ENCODE measurements around the gene CDKN1C.

CDKN1C gene

GRCh38 chr11:2868506-2869133, 17.0 kb downstream of the CDKN1C start:
- DNase-seq (ENCODE audit: insufficient read length, low spot score) (no peak), FAIRE-seq (no peak)
- TF ChIP-seq POLR2A (IDR thresholded peaks at IDR 0.05; ENCODE audit: low read depth, low read length): no peak

- FAIRE-seq (no peak), DNase-seq (ENCODE audit: insufficient read length, low spot score) (no peak)
- TF ChIP-seq POLR2A (IDR thresholded peaks at IDR 0.05; ENCODE audit: low read depth, low read length): no peak
These were observed 17.7 kb downstream of the CDKN1C start for GRCh38 chr11:2867722-2868505.

GRCh38 chr11:2867142-2867541, 18.4 kb downstream of the CDKN1C start:
- TF ChIP-seq POLR2A (IDR thresholded peaks at IDR 0.05; ENCODE audit: low read depth, low read length): no peak
- DNase-seq (ENCODE audit: insufficient read length, low spot score) (no peak), FAIRE-seq (no peak)

GRCh38 chr11:2865922-2866577, 19.5 kb downstream of the CDKN1C start:
- FAIRE-seq (no peak), DNase-seq (ENCODE audit: insufficient read length, low spot score) (no peak)
- TF ChIP-seq POLR2A (IDR thresholded peaks at IDR 0.05; ENCODE audit: low read depth, low read length): no peak

GRCh38 chr11:2864901-2865300, 20.7 kb downstream of the CDKN1C start:
- no peak for TF ChIP-seq POLR2A (IDR thresholded peaks at IDR 0.05; ENCODE audit: low read depth, low read length)
- DNase-seq (ENCODE audit: insufficient read length, low spot score) (no peak), FAIRE-seq (no peak)

GRCh38 chr11:2863276-2863618, 22.3 kb downstream of the CDKN1C start:
- DNase-seq (ENCODE audit: insufficient read length, low spot score): no peak
- no peak for TF ChIP-seq POLR2A (IDR thresholded peaks at IDR 0.05; ENCODE audit: low read depth, low read length)
- no peak for FAIRE-seq

- no peak for TF ChIP-seq POLR2A (IDR thresholded peaks at IDR 0.05; ENCODE audit: low read depth, low read length)
- no peak for DNase-seq (ENCODE audit: insufficient read length, low spot score)
- FAIRE-seq: no peak
These were observed 22.9 kb downstream of the CDKN1C start for GRCh38 chr11:2862395-2863275.

- DNase-seq (ENCODE audit: insufficient read length, low spot score) (peak; percentile 85), FAIRE-seq (peak; percentile 6)
- no peak for TF ChIP-seq POLR2A (IDR thresholded peaks at IDR 0.05; ENCODE audit: low read depth, low read length)
These were observed 24.9 kb downstream of the CDKN1C start for GRCh38 chr11:2860636-2861035.

GRCh38 chr11:2859699-2860037, 25.9 kb downstream of the CDKN1C start:
- DNase-seq (ENCODE audit: insufficient read length, low spot score): no peak
- no peak for TF ChIP-seq POLR2A (IDR thresholded peaks at IDR 0.05; ENCODE audit: low read depth, low read length)
- FAIRE-seq: no peak

GRCh38 chr11:2858995-2859698, 26.4 kb downstream of the CDKN1C start:
- TF ChIP-seq POLR2A (IDR thresholded peaks at IDR 0.05; ENCODE audit: low read depth, low read length): no peak
- FAIRE-seq (no peak), DNase-seq (ENCODE audit: insufficient read length, low spot score) (no peak)

- no peak for DNase-seq (ENCODE audit: insufficient read length, low spot score)
- no peak for FAIRE-seq
- no peak for TF ChIP-seq POLR2A (IDR thresholded peaks at IDR 0.05; ENCODE audit: low read depth, low read length)
These were observed 27.7 kb downstream of the CDKN1C start for GRCh38 chr11:2857918-2858317.

- TF ChIP-seq POLR2A (IDR thresholded peaks at IDR 0.05; ENCODE audit: low read depth, low read length): no peak
- no peak for FAIRE-seq
- DNase-seq (ENCODE audit: insufficient read length, low spot score): no peak
These were observed 28.3 kb downstream of the CDKN1C start for GRCh38 chr11:2857276-2857675.

GRCh38 chr11:2855162-2855561, 30.4 kb downstream of the CDKN1C start:
- no peak for TF ChIP-seq POLR2A (IDR thresholded peaks at IDR 0.05; ENCODE audit: low read depth, low read length)
- FAIRE-seq (no peak), DNase-seq (ENCODE audit: insufficient read length, low spot score) (no peak)

All from H54 (cell line).